HepG2 (cell line): ENCODE results near the gene LTV1. TPM values are rescaled to one million over a fixed set of nuclear protein-coding genes. Genes with fewer than 3 reads are reported as not detected.

ENCODE experiments used
- ATF2 ChIP-seq: sonication (generic); formaldehyde crosslinking; IDR thresholded peaks from 2 replicates; pipeline ENCODE4 v1.4.0; 2020; ENCODE audit warnings: missing genetic modification reagents
- CREBL2 ChIP-seq: sonication (generic); formaldehyde crosslinking; IDR thresholded peaks from 2 replicates; pipeline ENCODE4 v1.8.1; 2023; ENCODE audit warnings: missing genetic modification reagents, mild to moderate bottlenecking, borderline replicate concordance
- HNRNPUL1 ChIP-seq: fragments of 200-400 bp; formaldehyde crosslinking; IDR thresholded peaks from 2 replicates; pipeline ENCODE4 v1.6.1; 2017; ENCODE audit warnings: low read depth, mild to moderate bottlenecking, low read length, moderate library complexity
- JUND ChIP-seq: sonication (generic); formaldehyde crosslinking; IDR thresholded peaks from 2 replicates; pipeline ENCODE4 v1.8.0; 2022; ENCODE audit warnings: mild to moderate bottlenecking, missing genetic modification reagents
- KIAA2018 ChIP-seq: sonication (generic); formaldehyde crosslinking; IDR thresholded peaks from 2 replicates; pipeline ENCODE4 v1.5.0; 2020; ENCODE audit warnings: mild to moderate bottlenecking, missing genetic modification reagents, borderline replicate concordance
- NFATC3 ChIP-seq: sonication (generic); formaldehyde crosslinking; IDR thresholded peaks from 2 replicates; pipeline ENCODE4 v1.5.1; 2020; ENCODE audit warnings: mild to moderate bottlenecking, missing genetic modification reagents
- PLRG1 ChIP-seq: fragments of 450-650 bp; conservative IDR thresholded peaks from 2 replicates; pipeline ENCODE4 v1.6.1; 2016
- PREB ChIP-seq: sonication (generic); formaldehyde crosslinking; IDR thresholded peaks from 2 replicates; pipeline ENCODE4 v1.4.0; 2020; ENCODE audit warnings: missing genetic modification reagents
- RFX5 ChIP-seq: IDR thresholded peaks from 2 replicates; pipeline ENCODE4 v1.6.1; 2011; ENCODE audit warnings: low read depth, low read length, improper control_type of control experiment
- TEF ChIP-seq: sonication (generic); formaldehyde crosslinking; IDR thresholded peaks from 2 replicates; pipeline ENCODE4 v1.5.0; 2020; ENCODE audit warnings: missing genetic modification reagents
- TRIM22 ChIP-seq: fragments of 450-650 bp; IDR thresholded peaks from 2 replicates; pipeline ENCODE4 v1.6.1; 2017
- ZBTB44 ChIP-seq: sonication (generic); formaldehyde crosslinking; IDR thresholded peaks from 2 replicates; pipeline ENCODE4 v1.4.0; 2020; ENCODE audit warnings: missing genetic modification reagents
- ZNF264 ChIP-seq: sonication (generic); formaldehyde crosslinking; IDR thresholded peaks from 2 replicates; pipeline ENCODE4 v1.4.0; 2020; ENCODE audit warnings: missing genetic modification reagents
- polyA plus RNA-seq, 8 experiments: library from polyadenylated mRNA; depleted of rRNA in 3 of 8; stranded (reverse) in 7 of 8; unstranded in 1 of 8; fragments of >200 nt; fragmentation: Illumina TruSeq in 4 of 8; extraction: Trizol in 4 of 8; gene quantifications; 2 replicates each; pipeline versions ENCODE4 v1.2.1 to v1.2.3, GENCODE V29; 2011 to 2016; ENCODE audit warnings: low read depth in 4 of 8, missing spikeins in 1 of 8, mixed read lengths in 1 of 8; ENCODE audit not compliant: insufficient read depth in 1 of 8
- total RNA-seq, 5 experiments: library from RNA; depleted of rRNA; stranded (reverse); fragments of >200 nt; fragmentation: Illumina TruSeq; extraction: Trizol; gene quantifications; 2 replicates each; pipeline ENCODE4 v1.2.3, GENCODE V29; 2016; ENCODE audit warnings: low read depth in 1 of 5

The LTV1 gene
- total and polyA plus RNA-seq, 2 of the 13 experiments (the other 11 are each of a cell fraction or from before 2014, with no cell fraction given): 21.1 to 85.8 TPM

- TF ChIP-seq ZBTB44 (CRISPR knock-in tag) (0 out of 2 replicates have a peak, but pooled peaks have one; percentile 51), ATF2 (CRISPR knock-in tag) (peak; percentile 99), CREBL2 (CRISPR knock-in tag) (peak; percentile 98), PREB (0 out of 2 replicates have a peak, but pooled peaks have one; percentile 75), RFX5 (peak; percentile 30; the same call in 1 of the 2 replicates), TEF (CRISPR knock-in tag) (peak; percentile 94), HNRNPUL1 (peak; percentile 71; the same call in 1 of the 2 replicates), ZNF264 (CRISPR knock-in tag) (peak; percentile 88), PLRG1 (no peak), KIAA2018 (CRISPR knock-in tag) (no peak), JUND (CRISPR knock-in tag) (peak; percentile 89; the same call in 1 of the 2 replicates), TRIM22 (no peak), NFATC3 (CRISPR knock-in tag) (peak; percentile 87)
Measured at GRCh38 chr6:143842902-143843676, at the start of gene LTV1 (continued).
